HL-60/S4 treated with retinoic acid at 250 ng/mL for 4 days and 3 days (cell line): ENCODE measurements around the gene TMEM176A.

Experiments
- in situ Hi-C: fragments of 300-500 bp; cut with MboI; formaldehyde crosslinking; loops from 2 replicates; pipeline ENCODE4 v1.7.0; 2022; ENCODE audit warnings: low sequenced_read_pairs

TMEM176A gene

GRCh38 chr7:150787321-150788281 is 13.0 kb upstream of the TMEM176A start:
- in situ Hi-C loops = loop anchor here (10.0 kb wide), 1 partner anchor 87 kb away; no protein-coding TSS in a partner anchor

GRCh38 chr7:150788474-150789269 is 11.9 kb upstream of the TMEM176A start:
- in situ Hi-C loops = loop anchor here (10.0 kb wide), 1 partner anchor 86 kb away; no protein-coding TSS in a partner anchor

GRCh38 chr7:150790416-150791075 is 10.0 kb upstream of the TMEM176A start:
- in situ Hi-C loops = no loop called here

- in situ Hi-C loops = no loop called here
Measured at GRCh38 chr7:150791304-150791703, 9.3 kb upstream of the TMEM176A start.

GRCh38 chr7:150791746-150792452 is 8.7 kb upstream of the TMEM176A start:
- in situ Hi-C loops = no loop called here

- in situ Hi-C loops = no loop called here
Measured at GRCh38 chr7:150793569-150794238, 6.9 kb upstream of the TMEM176A start.

- in situ Hi-C loops = no loop called here
Measured at GRCh38 chr7:150797661-150798060, 2.9 kb upstream of the TMEM176A start.

- in situ Hi-C loops = no loop called here
Measured at GRCh38 chr7:150799156-150799555, 1.4 kb upstream of the TMEM176A start.

GRCh38 chr7:150799741-150800580 is 608 bp upstream of the TMEM176A start, which contains the start of gene TMEM176B:
Gene TMEM176B, minus strand, starts transcription at chr7:150800364. Its CDS starts 3,795 bp downstream, at chr7:150796569.
- in situ Hi-C loops = no loop called here

GRCh38 chr7:150801242-150801945 is 825 bp downstream of the TMEM176A start:
- in situ Hi-C loops = no loop called here

- in situ Hi-C loops = no loop called here
Measured at GRCh38 chr7:150801946-150802771, 1.6 kb downstream of the TMEM176A start.

- in situ Hi-C loops = no loop called here
Measured at GRCh38 chr7:150803161-150803860, 2.7 kb downstream of the TMEM176A start.

GRCh38 chr7:150804802-150805201 is 4.2 kb downstream of the TMEM176A start:
- in situ Hi-C loops = no loop called here

- in situ Hi-C loops = no loop called here
Measured at GRCh38 chr7:150805864-150806263, 5.3 kb downstream of the TMEM176A start.

- in situ Hi-C loops = no loop called here
Measured at GRCh38 chr7:150806454-150806853, 5.9 kb downstream of the TMEM176A start.

- in situ Hi-C loops = no loop called here
Measured at GRCh38 chr7:150806863-150807262, 6.3 kb downstream of the TMEM176A start.
